OCI-LY3 (cell line): ENCODE data around the gene RAD18.

ENCODE experiments used
- H2AFZ ChIP-seq: fragments of 200-600, 300-600 bp; shearing (Covaris generic); 2 replicates; pipeline ENCODE4 v1.6.0; 2014; ENCODE audit warnings: antibody characterized with exemption, low read depth, low read length
- H3K27ac ChIP-seq: fragments of 200-600, 300-600 bp; sonication (generic); 2 replicates; pipeline ENCODE4 v1.5.1; 2014; ENCODE audit warnings: mild to moderate bottlenecking, low read length, moderate library complexity, mixed read lengths
- H3K27me3 ChIP-seq: fragments of 200-600, 300-600 bp; sonication (generic); 2 replicates; pipeline ENCODE4 v1.6.1; 2014; ENCODE audit warnings: low read depth, low read length, mixed read lengths
- H3K36me3 ChIP-seq: fragments of 200-600, 300-600 bp; sonication (generic); replicated peaks from 2 replicates; pipeline ENCODE3; 2014; ENCODE audit warnings: low read depth, low read length, mixed read lengths
- H3K4me1 ChIP-seq: fragments of 300-600, 200-600 bp; sonication (generic); 2 replicates; pipeline ENCODE4 v1.6.1; 2014; ENCODE audit warnings: low read length, mixed read lengths
- H3K4me2 ChIP-seq: fragments of 200-600, 300-600 bp; sonication (generic); 2 replicates; pipeline ENCODE4 v1.6.1; 2014; ENCODE audit warnings: low read length, mixed read lengths
- H3K4me3 ChIP-seq: fragments of 300-600, 200-600 bp; sonication (generic); 2 replicates; pipeline ENCODE4 v1.5.1; 2014; ENCODE audit warnings: antibody characterized with exemption, mild to moderate bottlenecking, low read length, moderate library complexity
- H3K79me2 ChIP-seq: fragments of 300-600, 200-600 bp; shearing (Covaris generic); 2 replicates; pipeline ENCODE4 v1.6.1; 2014; ENCODE audit warnings: mild to moderate bottlenecking, low read length, mixed read lengths
- H3K9ac ChIP-seq: fragments of 300-600, 200-600 bp; shearing (Covaris generic); 2 replicates; pipeline ENCODE4 v1.6.0; 2014; ENCODE audit warnings: mild to moderate bottlenecking, low read length, moderate library complexity
- H3K9me3 ChIP-seq: fragments of 200-600, 300-600 bp; shearing (Covaris generic); 2 replicates; pipeline ENCODE4 v1.6.1; 2014; ENCODE audit warnings: low read length, mixed read lengths; ENCODE audit not compliant: insufficient read depth
- H4K20me1 ChIP-seq: fragments of 200-600, 300-600 bp; sonication (generic); 2 replicates; pipeline ENCODE4 v1.6.1; 2016; ENCODE audit warnings: low read length, mixed read lengths; ENCODE audit not compliant: insufficient read depth
- CTCF ChIP-seq: fragments of 200-600, 300-600 bp; sonication (generic); IDR thresholded peaks from 2 replicates; pipeline ENCODE4 v1.5.1; 2014; ENCODE audit warnings: antibody characterized with exemption, low read length, low read depth
- EZH2phosphoT487 ChIP-seq: fragments of 200-600 bp; shearing (Covaris generic); IDR thresholded peaks from 2 replicates; pipeline ENCODE4 v1.6.1; 2018; ENCODE audit warnings: antibody characterized with exemption, mixed run types, low read depth

The RAD18 gene

GRCh38 chr3:8834974-8835373 is 128.3 kb downstream of the RAD18 start:
- no peaks in the 10 kb centered on the region for H3K9me3 ChIP-seq
- H3K79me2 ChIP-seq, result no peaks in the 10 kb centered on the region
- H3K9ac ChIP-seq, result no peak overlapping the region
- H3K4me3 ChIP-seq, result no peak overlapping the region
- H3K4me1 ChIP-seq, result no peaks in the 10 kb centered on the region
- no peaks in the 10 kb centered on the region for H3K36me3 ChIP-seq
- no peaks in the 10 kb centered on the region for H4K20me1 ChIP-seq
- no peak overlapping the region for H2AFZ ChIP-seq
- H3K27ac ChIP-seq, result no peak overlapping the region
- no peaks in the 10 kb centered on the region for H3K27me3 ChIP-seq
- TF ChIP-seq EZH2phosphoT487 (no peak), CTCF (no peak)
- no peak overlapping the region for H3K4me2 ChIP-seq

DNA sequence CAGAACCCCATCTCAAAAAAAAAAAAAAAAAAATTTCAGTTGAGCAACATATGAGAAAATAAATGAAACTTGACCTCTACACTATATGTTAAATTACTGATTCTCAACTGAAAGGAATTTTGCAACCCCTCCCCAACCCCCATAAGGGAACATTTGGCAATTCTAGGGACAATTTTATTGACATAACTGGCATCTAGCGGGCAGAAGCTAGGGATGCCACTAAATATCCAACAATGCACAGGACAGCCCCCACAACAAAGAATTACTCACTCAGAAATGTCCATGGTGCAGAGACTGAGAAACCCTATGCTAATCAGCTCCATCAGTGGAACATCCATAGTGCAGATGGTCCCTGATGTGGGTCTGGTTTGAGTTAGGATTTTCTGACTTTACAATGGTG is 135.6 kb downstream of the RAD18 start:
- no peak overlapping the region for H3K4me2 ChIP-seq
- H3K79me2 ChIP-seq, result no peaks in the 10 kb centered on the region
- H3K36me3 ChIP-seq, result no peaks in the 10 kb centered on the region
- no peak for TF ChIP-seq EZH2phosphoT487
- no peak for TF ChIP-seq CTCF
- H3K4me1 ChIP-seq, result no peaks in the 10 kb centered on the region
- H3K27ac ChIP-seq, result no peak overlapping the region
- no peak overlapping the region for H3K9ac ChIP-seq
- H2AFZ ChIP-seq, result no peak overlapping the region
- no peaks in the 10 kb centered on the region for H3K9me3 ChIP-seq
- H4K20me1 ChIP-seq, result no peaks in the 10 kb centered on the region
- H3K4me3 ChIP-seq, result no peak overlapping the region
- no peaks in the 10 kb centered on the region for H3K27me3 ChIP-seq
